K562 (cell line): Measurements from ENCODE around the gene RAD51AP1. TPM values are rescaled to one million over a fixed set of nuclear protein-coding genes. Genes with fewer than 3 reads are reported as not detected.

Source experiments
- NR4A1 ChIP-seq, 2 experiments: fragments of 250-450 bp in 1 of 2; fragments of 450-650 bp in 1 of 2; sonication (Bioruptor Pico) in 1 of 2; IDR thresholded peaks; 2 replicates each; pipeline versions ENCODE4 v1.4.0 to v1.6.1; 2016 to 2020; ENCODE audit warnings: mild to moderate bottlenecking in 2 of 2, missing compliant biosample characterization in 1 of 2, missing genetic modification characterization in 1 of 2, moderate library complexity in 1 of 2
- NUFIP1 ChIP-seq: fragments of 450-650 bp; IDR thresholded peaks from 2 replicates; pipeline ENCODE4 v1.6.1; 2018; ENCODE audit not compliant: partially characterized antibody
- PURB ChIP-seq: sonication (generic); formaldehyde crosslinking; IDR thresholded peaks from 2 replicates; pipeline ENCODE4 v1.9.0; 2021; ENCODE audit warnings: low read depth, mild to moderate bottlenecking, missing genetic modification reagents
- PYGO2 ChIP-seq: fragments of 450-650 bp; IDR thresholded peaks from 2 replicates; pipeline ENCODE4 v1.6.1; 2016; ENCODE audit warnings: mild to moderate bottlenecking, missing genetic modification characterization, moderate library complexity, missing compliant biosample characterization
- RCOR1 ChIP-seq, 2 experiments: IDR thresholded peaks; 2 replicates each; pipeline ENCODE4 v1.6.1; 2012; ENCODE audit warnings: low read depth in 2 of 2, low read length in 2 of 2, borderline replicate concordance in 1 of 2, improper control_type of control experiment in 1 of 2
- RFX5 ChIP-seq: IDR thresholded peaks from 2 replicates; pipeline ENCODE4 v1.6.1; 2011; ENCODE audit warnings: low read depth, mild to moderate bottlenecking, improper control_type of control experiment, low read length
- TAF1 ChIP-seq: IDR thresholded peaks from 2 replicates; pipeline ENCODE4 v1.6.1; 2011; ENCODE audit warnings: mild to moderate bottlenecking, low read length, moderate library complexity; ENCODE audit not compliant: insufficient read depth, control insufficient read depth, severe bottlenecking; ENCODE audit errors: extremely low read depth
- ZNF175 ChIP-seq: fragments of 200-800 bp; sonication (Bioruptor generic); IDR thresholded peaks from 2 replicates; pipeline ENCODE4 v1.6.1; 2016; ENCODE audit warnings: low read depth, mild to moderate bottlenecking, missing genetic modification characterization, missing compliant biosample characterization
- ZNF311 ChIP-seq: fragments of 250-450 bp; sonication (Bioruptor Pico); IDR thresholded peaks from 2 replicates; pipeline ENCODE4 v1.4.0; 2020; ENCODE audit warnings: mild to moderate bottlenecking, moderate library complexity
- ZNF57 ChIP-seq: fragments of 450-650 bp; formaldehyde crosslinking; IDR thresholded peaks from 2 replicates; pipeline ENCODE4 v1.4.0; 2020; ENCODE audit warnings: mild to moderate bottlenecking, moderate library complexity
- polyA plus RNA-seq, 8 experiments: library from polyadenylated mRNA; depleted of rRNA in 4 of 8; stranded (reverse) in 5 of 8; unstranded in 3 of 8; fragments of >200 nt; fragmentation: Nextera tagmentation in 2 of 8; fragmentation: Illumina TruSeq in 1 of 8; extraction: Ambion mirVana in 2 of 8; extraction: Trizol in 1 of 8; gene quantifications; 2 replicates each; pipeline versions ENCODE4 v1.2.1 to v1.2.3, GENCODE V29; 2011 to 2014; ENCODE audit warnings: inconsistent platforms in 1 of 8, missing spikeins in 1 of 8
- total RNA-seq, 7 experiments: library from RNA; depleted of rRNA in 6 of 7; stranded (reverse); fragments of >200 nt in 6 of 7; fragmentation: Illumina TruSeq in 2 of 7; extraction: Trizol in 2 of 7; gene quantifications; 2 replicates each; pipeline versions ENCODE4 v1.2.1 to v1.2.3, GENCODE V29; 2011 to 2021; ENCODE audit warnings: low replicate concordance in 1 of 7
- TF ChIP-seq, protein P1 (sequence below), 2 experiments: fragments of 450-650 bp; formaldehyde crosslinking in 1 of 2; IDR thresholded peaks; 2 replicates each; pipeline versions ENCODE4 v1.4.0 to v1.6.1; 2014 to 2020; ENCODE audit warnings: mild to moderate bottlenecking in 2 of 2, borderline replicate concordance in 1 of 2, low read depth in 1 of 2
- TF ChIP-seq, protein P2 (sequence below): sonication (generic); formaldehyde crosslinking; IDR thresholded peaks from 2 replicates; pipeline ENCODE4 v1.8.0; 2022; ENCODE audit warnings: mild to moderate bottlenecking, missing genetic modification reagents
- TF ChIP-seq, protein P3 (sequence below): fragments of 250-450 bp; sonication (Bioruptor Pico); IDR thresholded peaks from 2 replicates; pipeline ENCODE4 v1.4.0; 2020; ENCODE audit warnings: mild to moderate bottlenecking, moderate library complexity
- TF ChIP-seq, protein P4 (sequence below): fragments of 250-450 bp; sonication (Bioruptor Pico); IDR thresholded peaks from 2 replicates; pipeline ENCODE4 v1.6.1; 2021; ENCODE audit warnings: mild to moderate bottlenecking

The RAD51AP1 gene
- total and polyA plus RNA-seq, 9 of the 15 experiments (the other 6 are each of a cell fraction or from before 2014, with no cell fraction given), result 43.8 to 111 (median 89.1) TPM

DNA sequence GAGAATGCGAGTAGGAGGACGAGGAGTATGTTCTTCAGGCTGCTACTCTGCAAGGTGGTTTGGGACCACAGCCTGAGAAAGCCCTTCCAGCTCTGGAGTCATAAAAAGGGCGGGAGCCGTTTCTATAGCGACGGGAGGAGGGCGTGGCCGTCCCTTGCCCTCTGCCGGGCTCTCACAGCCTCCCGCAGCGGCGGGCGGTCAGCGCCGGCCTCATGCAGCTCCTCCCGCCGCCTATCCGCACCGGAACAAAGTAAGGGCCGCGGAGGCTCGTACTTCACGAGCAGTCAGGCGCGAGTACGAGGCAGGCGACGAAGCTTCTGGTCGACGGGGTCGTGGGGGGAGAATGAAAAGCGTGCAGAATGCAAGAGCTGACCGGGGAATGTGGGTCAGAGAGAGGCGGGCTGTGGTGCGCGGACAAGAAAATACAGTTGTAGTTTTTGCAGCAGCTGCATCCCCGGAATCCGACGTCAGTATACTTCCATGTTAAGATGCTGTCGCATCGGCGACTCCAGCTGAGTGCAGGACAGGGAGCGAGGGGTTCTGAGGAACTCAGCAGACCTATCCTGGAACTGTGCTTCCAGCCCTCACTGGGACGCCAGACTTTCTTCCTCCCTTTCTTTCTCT lies 23.5 kb downstream of the RAD51AP1 start, which contains the start of gene DYRK4 (continued):
- TF ChIP-seq, protein P1, sequence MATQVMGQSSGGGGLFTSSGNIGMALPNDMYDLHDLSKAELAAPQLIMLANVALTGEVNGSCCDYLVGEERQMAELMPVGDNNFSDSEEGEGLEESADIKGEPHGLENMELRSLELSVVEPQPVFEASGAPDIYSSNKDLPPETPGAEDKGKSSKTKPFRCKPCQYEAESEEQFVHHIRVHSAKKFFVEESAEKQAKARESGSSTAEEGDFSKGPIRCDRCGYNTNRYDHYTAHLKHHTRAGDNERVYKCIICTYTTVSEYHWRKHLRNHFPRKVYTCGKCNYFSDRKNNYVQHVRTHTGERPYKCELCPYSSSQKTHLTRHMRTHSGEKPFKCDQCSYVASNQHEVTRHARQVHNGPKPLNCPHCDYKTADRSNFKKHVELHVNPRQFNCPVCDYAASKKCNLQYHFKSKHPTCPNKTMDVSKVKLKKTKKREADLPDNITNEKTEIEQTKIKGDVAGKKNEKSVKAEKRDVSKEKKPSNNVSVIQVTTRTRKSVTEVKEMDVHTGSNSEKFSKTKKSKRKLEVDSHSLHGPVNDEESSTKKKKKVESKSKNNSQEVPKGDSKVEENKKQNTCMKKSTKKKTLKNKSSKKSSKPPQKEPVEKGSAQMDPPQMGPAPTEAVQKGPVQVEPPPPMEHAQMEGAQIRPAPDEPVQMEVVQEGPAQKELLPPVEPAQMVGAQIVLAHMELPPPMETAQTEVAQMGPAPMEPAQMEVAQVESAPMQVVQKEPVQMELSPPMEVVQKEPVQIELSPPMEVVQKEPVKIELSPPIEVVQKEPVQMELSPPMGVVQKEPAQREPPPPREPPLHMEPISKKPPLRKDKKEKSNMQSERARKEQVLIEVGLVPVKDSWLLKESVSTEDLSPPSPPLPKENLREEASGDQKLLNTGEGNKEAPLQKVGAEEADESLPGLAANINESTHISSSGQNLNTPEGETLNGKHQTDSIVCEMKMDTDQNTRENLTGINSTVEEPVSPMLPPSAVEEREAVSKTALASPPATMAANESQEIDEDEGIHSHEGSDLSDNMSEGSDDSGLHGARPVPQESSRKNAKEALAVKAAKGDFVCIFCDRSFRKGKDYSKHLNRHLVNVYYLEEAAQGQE (IDR thresholded peaks at IDR 0.05; ENCODE audit: borderline replicate concordance), result peak; percentile 99
- TF ChIP-seq, protein P1 (CRISPR knock-in tag; IDR thresholded peaks at IDR 0.05; ENCODE audit: low read depth), result no peak
- TF ChIP-seq ZNF57 (CRISPR knock-in tag) (no peak), TAF1 (peak; percentile 17), RCOR1 (IDR thresholded peaks at IDR 0.05; ENCODE audit: borderline replicate concordance in 1 of 2, low read depth in 2 of 2, low read length in 2 of 2) (no peak), NUFIP1 (no peak), ZNF175 (CRISPR knock-in tag) (no peak), PURB (no peak), PYGO2 (tag) (no peak), NR4A1 (CRISPR knock-in tag; IDR thresholded peaks at IDR 0.05) (no peak), NR4A1 (tag; IDR thresholded peaks at IDR 0.05) (no peak), RFX5 (no peak), ZNF311 (CRISPR knock-in tag) (no peak)
- TF ChIP-seq, protein P2, sequence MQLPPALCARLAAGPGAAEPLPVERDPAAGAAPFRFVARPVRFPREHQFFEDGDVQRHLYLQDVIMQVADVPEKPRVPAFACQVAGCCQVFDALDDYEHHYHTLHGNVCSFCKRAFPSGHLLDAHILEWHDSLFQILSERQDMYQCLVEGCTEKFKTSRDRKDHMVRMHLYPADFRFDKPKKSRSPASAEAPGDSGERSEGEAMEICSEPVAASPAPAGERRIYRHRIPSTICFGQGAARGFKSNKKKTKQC, result 0 out of 2 replicates have a peak, but pooled peaks have one; percentile 23
- TF ChIP-seq, protein P3, sequence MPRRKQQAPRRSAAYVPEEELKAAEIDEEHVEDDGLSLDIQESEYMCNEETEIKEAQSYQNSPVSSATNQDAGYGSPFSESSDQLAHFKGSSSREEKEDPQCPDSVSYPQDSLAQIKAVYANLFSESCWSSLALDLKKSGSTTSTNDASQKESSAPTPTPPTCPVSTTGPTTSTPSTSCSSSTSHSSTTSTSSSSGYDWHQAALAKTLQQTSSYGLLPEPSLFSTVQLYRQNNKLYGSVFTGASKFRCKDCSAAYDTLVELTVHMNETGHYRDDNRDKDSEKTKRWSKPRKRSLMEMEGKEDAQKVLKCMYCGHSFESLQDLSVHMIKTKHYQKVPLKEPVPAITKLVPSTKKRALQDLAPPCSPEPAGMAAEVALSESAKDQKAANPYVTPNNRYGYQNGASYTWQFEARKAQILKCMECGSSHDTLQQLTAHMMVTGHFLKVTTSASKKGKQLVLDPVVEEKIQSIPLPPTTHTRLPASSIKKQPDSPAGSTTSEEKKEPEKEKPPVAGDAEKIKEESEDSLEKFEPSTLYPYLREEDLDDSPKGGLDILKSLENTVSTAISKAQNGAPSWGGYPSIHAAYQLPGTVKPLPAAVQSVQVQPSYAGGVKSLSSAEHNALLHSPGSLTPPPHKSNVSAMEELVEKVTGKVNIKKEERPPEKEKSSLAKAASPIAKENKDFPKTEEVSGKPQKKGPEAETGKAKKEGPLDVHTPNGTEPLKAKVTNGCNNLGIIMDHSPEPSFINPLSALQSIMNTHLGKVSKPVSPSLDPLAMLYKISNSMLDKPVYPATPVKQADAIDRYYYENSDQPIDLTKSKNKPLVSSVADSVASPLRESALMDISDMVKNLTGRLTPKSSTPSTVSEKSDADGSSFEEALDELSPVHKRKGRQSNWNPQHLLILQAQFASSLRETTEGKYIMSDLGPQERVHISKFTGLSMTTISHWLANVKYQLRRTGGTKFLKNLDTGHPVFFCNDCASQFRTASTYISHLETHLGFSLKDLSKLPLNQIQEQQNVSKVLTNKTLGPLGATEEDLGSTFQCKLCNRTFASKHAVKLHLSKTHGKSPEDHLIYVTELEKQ (CRISPR knock-in tag), result no peak
- TF ChIP-seq, protein P4, sequence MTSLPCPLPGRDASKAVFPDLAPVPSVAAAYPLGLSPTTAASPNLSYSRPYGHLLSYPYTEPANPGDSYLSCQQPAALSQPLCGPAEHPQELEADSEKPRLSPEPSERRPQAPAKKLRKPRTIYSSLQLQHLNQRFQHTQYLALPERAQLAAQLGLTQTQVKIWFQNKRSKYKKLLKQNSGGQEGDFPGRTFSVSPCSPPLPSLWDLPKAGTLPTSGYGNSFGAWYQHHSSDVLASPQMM (CRISPR knock-in tag), result no peak
